BE2C (cell line): ENCODE data around the gene PEDS1.
"Not testable (repeated sequence)": the region's sequence is repeated elsewhere in the genome, so short reads cannot be mapped to it uniquely, and the experiment has no call there.

Experiments used
- DNase-seq: peaks from one replicate; pipeline ENCODE4 v3.0.0-alpha.2; 2020
- H3K27me3 ChIP-seq: fragments of 250-450 bp; sonication (Bioruptor Pico); 2 replicates; pipeline ENCODE4 v1.5.1; 2020; ENCODE audit warnings: mild to moderate bottlenecking
- H3K36me3 ChIP-seq: fragments of 250-450 bp; sonication (Bioruptor Pico); 2 replicates; pipeline ENCODE4 v1.5.1; 2020; ENCODE audit warnings: mild to moderate bottlenecking
- H3K4me1 ChIP-seq: fragments of 250-450 bp; sonication (Bioruptor Pico); 2 replicates; pipeline ENCODE4 v1.5.1; 2020
- H3K4me3 ChIP-seq: 2 replicates; pipeline ENCODE4 v1.5.1; 2011; ENCODE audit warnings: low read depth, low read length
- H3K9me3 ChIP-seq: fragments of 250-450 bp; sonication (Bioruptor Pico); 2 replicates; pipeline ENCODE4 v1.5.1; 2020
- CTCF ChIP-seq: IDR thresholded peaks from 2 replicates; pipeline ENCODE4 v1.5.1; 2012; ENCODE audit warnings: mild to moderate bottlenecking, low read depth, low read length

Gene PEDS1

DNA sequence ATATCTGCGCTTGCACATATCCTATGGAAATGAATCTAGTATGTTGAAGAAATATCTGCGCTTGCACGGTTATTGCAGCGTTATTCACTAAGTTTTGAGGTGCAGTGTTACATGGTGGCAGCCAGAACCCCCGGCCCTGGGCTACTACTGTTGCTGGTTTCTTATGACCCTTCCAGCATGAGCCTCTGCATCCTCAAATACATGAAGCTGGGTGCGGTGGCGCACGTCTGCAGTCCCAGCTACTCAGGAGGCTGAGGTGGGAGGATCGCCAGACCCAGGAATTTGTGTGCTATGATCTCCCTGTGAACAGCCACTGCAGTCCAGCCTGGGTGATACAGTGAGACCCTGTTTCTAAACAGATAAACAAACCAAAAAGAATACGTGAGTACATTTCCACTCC, 27.8 kb upstream of the PEDS1 start:
- Histone ChIP-seq H3K4me3 (no peak overlapping the region), H3K36me3 (no peaks in the 10 kb centered on the region), H3K27me3 (peaks cover 12% of the 10 kb centered on the region), H3K4me1 (no peaks in the 10 kb centered on the region), H3K9me3 (no peaks in the 10 kb centered on the region)
- TF ChIP-seq CTCF = no peak
- DNase-seq = no peak

DNA sequence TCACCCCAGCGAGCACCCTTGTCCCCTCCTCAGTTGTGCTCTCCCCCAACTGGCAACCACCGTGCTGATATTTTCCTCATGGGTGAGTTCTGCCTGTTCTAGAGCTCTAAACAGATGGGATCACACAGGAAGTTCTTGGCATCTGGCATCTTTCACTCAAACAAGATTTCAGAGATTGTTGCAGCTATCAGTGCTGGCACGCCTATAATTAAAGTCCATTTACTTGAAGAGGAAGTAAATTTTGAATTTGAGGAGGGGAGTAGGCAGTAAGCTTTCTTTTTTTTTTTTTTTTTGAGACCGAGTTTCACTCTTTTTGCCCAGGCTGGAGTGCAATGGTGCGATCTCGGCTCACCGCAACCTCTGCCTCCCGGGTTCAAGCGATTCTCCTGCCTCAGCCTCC, 25.1 kb upstream of the PEDS1 start:
- not testable (repeated sequence) for DNase-seq

GRCh38 chr20:50175938-50176933, 22.7 kb upstream of the PEDS1 start:
- no peaks in the 10 kb centered on the region for H3K4me1 ChIP-seq
- no peak for DNase-seq

More for the DNA sequence above, 25.1 kb upstream of the PEDS1 start:
- H3K9me3 ChIP-seq, H3K36me3 ChIP-seq, H3K27me3 ChIP-seq, H3K4me1 ChIP-seq, H3K4me3 ChIP-seq: not testable (repeated sequence)

DNA sequence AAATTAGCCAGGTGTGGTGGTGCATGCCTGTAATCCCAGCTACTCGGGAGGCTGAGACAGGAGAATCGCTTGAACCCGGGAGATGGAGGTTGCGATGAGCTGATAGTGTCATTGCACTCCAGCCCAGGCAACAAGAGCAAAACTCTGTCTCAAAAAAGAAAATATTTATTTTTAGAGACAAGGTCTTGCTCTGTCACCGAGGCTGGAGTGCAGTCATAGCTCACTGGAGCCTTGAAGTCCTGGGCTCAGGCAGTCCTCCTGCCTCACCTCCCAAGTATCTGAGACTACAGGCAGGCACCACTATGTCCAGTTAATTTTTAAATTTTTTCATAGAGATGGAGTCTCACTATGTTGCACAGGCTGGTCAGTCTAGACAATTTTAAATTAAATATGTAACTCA, 20.9 kb upstream of the PEDS1 start:
- Histone ChIP-seq H3K9me3 (no peaks in the 10 kb centered on the region), H3K27me3 (no peaks in the 10 kb centered on the region), H3K4me1 (no peaks in the 10 kb centered on the region), H3K36me3 (no peaks in the 10 kb centered on the region), H3K4me3 (no peak overlapping the region)
- no peak for DNase-seq
- no peak for TF ChIP-seq CTCF

More at GRCh38 chr20:50175938-50176933, 22.7 kb upstream of the PEDS1 start:
- no peaks in the 10 kb centered on the region for H3K9me3 ChIP-seq
- H3K4me3 ChIP-seq = no peak overlapping the region
- no peak for TF ChIP-seq CTCF
- no peaks in the 10 kb centered on the region for H3K36me3 ChIP-seq
- no peaks in the 10 kb centered on the region for H3K27me3 ChIP-seq

- no peaks in the 10 kb centered on the region for H3K27me3 ChIP-seq
- no peaks in the 10 kb centered on the region for H3K9me3 ChIP-seq
- peak overlapping the region; percentile 58 for H3K4me3 ChIP-seq
- peak; percentile 83 for DNase-seq
- no peak for TF ChIP-seq CTCF
- no peaks in the 10 kb centered on the region for H3K4me1 ChIP-seq
- H3K36me3 ChIP-seq = no peaks in the 10 kb centered on the region
Measured at GRCh38 chr20:50172347-50173013, 19.0 kb upstream of the PEDS1 start.

GRCh38 chr20:50170549-50171220, 17.2 kb upstream of the PEDS1 start:
- H3K4me3 ChIP-seq = no peak overlapping the region
- no peaks in the 10 kb centered on the region for H3K36me3 ChIP-seq
- no peaks in the 10 kb centered on the region for H3K27me3 ChIP-seq
- H3K9me3 ChIP-seq = no peaks in the 10 kb centered on the region
- 0 out of 2 replicates have a peak, but pooled peaks cover under 1% of the 10 kb centered on the region for H3K4me1 ChIP-seq
- DNase-seq = no peak
- no peak for TF ChIP-seq CTCF
